HepG2 (cell line): ENCODE results near the gene PPP1R12B. TPM values are rescaled to one million over a fixed set of nuclear protein-coding genes. Genes with fewer than 3 reads are reported as not detected.

Experiments used
- E2F5 ChIP-seq: sonication (generic); formaldehyde crosslinking; conservative IDR thresholded peaks from 2 replicates; pipeline ENCODE4 v1.4.0; 2020; ENCODE audit warnings: missing genetic modification reagents
- ETV5 ChIP-seq: IDR thresholded peaks from 2 replicates; pipeline ENCODE4 v1.6.1; 2018; ENCODE audit warnings: missing biosample characterization, missing genetic modification reagents, inconsistent platforms, borderline replicate concordance
- JDP2 ChIP-seq: sonication (generic); formaldehyde crosslinking; IDR thresholded peaks from 2 replicates; pipeline ENCODE4 v1.8.1; 2022; ENCODE audit warnings: missing genetic modification reagents, borderline replicate concordance
- KIAA2018 ChIP-seq: sonication (generic); formaldehyde crosslinking; IDR thresholded peaks from 2 replicates; pipeline ENCODE4 v1.5.0; 2020; ENCODE audit warnings: mild to moderate bottlenecking, missing genetic modification reagents, borderline replicate concordance
- MLX ChIP-seq: IDR thresholded peaks from 2 replicates; pipeline ENCODE4 v1.6.1; 2016
- NR2F6 ChIP-seq, 2 experiments: IDR thresholded peaks; 2 replicates each; pipeline ENCODE4 v1.6.1; 2016; ENCODE audit warnings: antibody characterized with exemption in 1 of 2, mild to moderate bottlenecking in 1 of 2
- SOX13 ChIP-seq, 3 experiments: fragments of 450-650 bp in 1 of 3; sonication (generic) in 1 of 3; formaldehyde crosslinking in 1 of 3; IDR thresholded peaks in 2 of 3; conservative IDR thresholded peaks in 1 of 3; 2 replicates each; pipeline versions ENCODE4 v1.5.0 to v1.6.1; 2016 to 2020; ENCODE audit warnings: antibody characterized with exemption in 1 of 3, mild to moderate bottlenecking in 1 of 3, missing compliant biosample characterization in 1 of 3, missing genetic modification reagents in 1 of 3, moderate library complexity in 1 of 3
- TEAD3 ChIP-seq: optimal IDR thresholded peaks from 2 replicates; pipeline ENCODE3; 2016; ENCODE audit warnings: borderline replicate concordance
- ZNF232 ChIP-seq: sonication (generic); formaldehyde crosslinking; IDR thresholded peaks from 2 replicates; pipeline ENCODE4 v1.4.0; 2020; ENCODE audit warnings: missing genetic modification reagents, borderline replicate concordance
- polyA plus RNA-seq, 8 experiments: library from polyadenylated mRNA; depleted of rRNA in 3 of 8; stranded (reverse) in 7 of 8; unstranded in 1 of 8; fragments of >200 nt; fragmentation: Illumina TruSeq in 4 of 8; extraction: Trizol in 4 of 8; gene quantifications; 2 replicates each; pipeline versions ENCODE4 v1.2.1 to v1.2.3, GENCODE V29; 2011 to 2016; ENCODE audit warnings: low read depth in 4 of 8, missing spikeins in 1 of 8, mixed read lengths in 1 of 8; ENCODE audit not compliant: insufficient read depth in 1 of 8
- total RNA-seq, 5 experiments: library from RNA; depleted of rRNA; stranded (reverse); fragments of >200 nt; fragmentation: Illumina TruSeq; extraction: Trizol; gene quantifications; 2 replicates each; pipeline ENCODE4 v1.2.3, GENCODE V29; 2016; ENCODE audit warnings: low read depth in 1 of 5
- TF ChIP-seq, protein P1 (sequence below): sonication (generic); formaldehyde crosslinking; IDR thresholded peaks from 2 replicates; pipeline ENCODE4 v1.4.0; 2020; ENCODE audit warnings: low read depth, missing genetic modification reagents

PPP1R12B gene
- total and polyA plus RNA-seq, 2 of the 13 experiments (the other 11 are each of a cell fraction or from before 2014, with no cell fraction given), result 12.0 to 13.6 TPM

DNA sequence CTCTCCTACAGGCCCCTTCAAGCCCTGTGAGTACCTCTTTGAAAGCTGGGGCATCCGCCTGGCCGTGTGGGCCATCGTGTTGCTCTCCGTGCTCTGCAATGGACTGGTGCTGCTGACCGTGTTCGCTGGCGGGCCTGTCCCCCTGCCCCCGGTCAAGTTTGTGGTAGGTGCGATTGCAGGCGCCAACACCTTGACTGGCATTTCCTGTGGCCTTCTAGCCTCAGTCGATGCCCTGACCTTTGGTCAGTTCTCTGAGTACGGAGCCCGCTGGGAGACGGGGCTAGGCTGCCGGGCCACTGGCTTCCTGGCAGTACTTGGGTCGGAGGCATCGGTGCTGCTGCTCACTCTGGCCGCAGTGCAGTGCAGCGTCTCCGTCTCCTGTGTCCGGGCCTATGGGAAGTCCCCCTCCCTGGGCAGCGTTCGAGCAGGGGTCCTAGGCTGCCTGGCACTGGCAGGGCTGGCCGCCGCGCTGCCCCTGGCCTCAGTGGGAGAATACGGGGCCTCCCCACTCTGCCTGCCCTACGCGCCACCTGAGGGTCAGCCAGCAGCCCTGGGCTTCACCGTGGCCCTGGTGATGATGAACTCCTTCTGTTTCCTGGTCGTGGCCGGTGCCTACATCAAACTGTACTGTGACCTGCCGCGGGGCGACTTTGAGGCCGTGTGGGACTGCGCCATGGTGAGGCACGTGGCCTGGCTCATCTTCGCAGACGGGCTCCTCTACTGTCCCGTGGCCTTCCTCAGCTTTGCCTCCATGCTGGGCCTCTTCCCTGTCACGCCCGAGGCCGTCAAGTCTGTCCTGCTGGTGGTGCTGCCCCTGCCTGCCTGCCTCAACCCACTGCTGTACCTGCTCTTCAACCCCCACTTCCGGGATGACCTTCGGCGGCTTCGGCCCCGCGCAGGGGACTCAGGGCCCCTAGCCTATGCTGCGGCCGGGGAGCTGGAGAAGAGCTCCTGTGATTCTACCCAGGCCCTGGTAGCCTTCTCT lies 30.3 kb upstream of the PPP1R12B start (continued):
- TF ChIP-seq KIAA2018 (CRISPR knock-in tag) (no peak), SOX13 (IDR thresholded peaks at IDR 0.05) (no peak), SOX13 (CRISPR knock-in tag; conservative IDR thresholded peaks at IDR 0.05 in 1 of 2, IDR thresholded peaks at IDR 0.05 in 1 of 2) (0 out of 4 replicates have a peak, but pooled peaks of 1 of the 2 experiments have one; percentile 18), JDP2 (CRISPR knock-in tag) (no peak), NR2F6 (IDR thresholded peaks at IDR 0.05) (no peak), NR2F6 (CRISPR knock-in tag; IDR thresholded peaks at IDR 0.05) (peak; percentile 71), ZNF232 (CRISPR knock-in tag) (no peak), ETV5 (CRISPR knock-in tag) (peak; percentile 76; the same call in 1 of the 2 replicates), MLX (CRISPR knock-in tag) (no peak), TEAD3 (peak; percentile 55), E2F5 (CRISPR knock-in tag) (no peak)
- TF ChIP-seq, protein P1, sequence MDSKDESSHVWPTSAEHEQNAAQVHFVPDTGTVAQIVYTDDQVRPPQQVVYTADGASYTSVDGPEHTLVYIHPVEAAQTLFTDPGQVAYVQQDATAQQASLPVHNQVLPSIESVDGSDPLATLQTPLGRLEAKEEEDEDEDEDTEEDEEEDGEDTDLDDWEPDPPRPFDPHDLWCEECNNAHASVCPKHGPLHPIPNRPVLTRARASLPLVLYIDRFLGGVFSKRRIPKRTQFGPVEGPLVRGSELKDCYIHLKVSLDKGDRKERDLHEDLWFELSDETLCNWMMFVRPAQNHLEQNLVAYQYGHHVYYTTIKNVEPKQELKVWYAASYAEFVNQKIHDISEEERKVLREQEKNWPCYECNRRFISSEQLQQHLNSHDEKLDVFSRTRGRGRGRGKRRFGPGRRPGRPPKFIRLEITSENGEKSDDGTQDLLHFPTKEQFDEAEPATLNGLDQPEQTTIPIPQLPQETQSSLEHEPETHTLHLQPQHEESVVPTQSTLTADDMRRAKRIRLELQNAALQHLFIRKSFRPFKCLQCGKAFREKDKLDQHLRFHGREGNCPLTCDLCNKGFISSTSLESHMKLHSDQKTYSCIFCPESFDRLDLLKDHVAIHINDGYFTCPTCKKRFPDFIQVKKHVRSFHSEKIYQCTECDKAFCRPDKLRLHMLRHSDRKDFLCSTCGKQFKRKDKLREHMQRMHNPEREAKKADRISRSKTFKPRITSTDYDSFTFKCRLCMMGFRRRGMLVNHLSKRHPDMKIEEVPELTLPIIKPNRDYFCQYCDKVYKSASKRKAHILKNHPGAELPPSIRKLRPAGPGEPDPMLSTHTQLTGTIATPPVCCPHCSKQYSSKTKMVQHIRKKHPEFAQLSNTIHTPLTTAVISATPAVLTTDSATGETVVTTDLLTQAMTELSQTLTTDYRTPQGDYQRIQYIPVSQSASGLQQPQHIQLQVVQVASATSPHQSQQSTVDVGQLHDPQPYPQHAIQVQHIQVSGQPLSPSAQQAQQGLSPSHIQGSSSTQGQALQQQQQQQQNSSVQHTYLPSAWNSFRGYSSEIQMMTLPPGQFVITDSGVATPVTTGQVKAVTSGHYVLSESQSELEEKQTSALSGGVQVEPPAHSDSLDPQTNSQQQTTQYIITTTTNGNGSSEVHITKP (CRISPR knock-in tag), result 0 out of 2 replicates have a peak, but pooled peaks have one; percentile 27
